ENCODE data around the gene ITGB1BP2.
"Not testable (repeated sequence)": the region's sequence is repeated elsewhere in the genome, so short reads cannot be mapped to it uniquely, and the experiment has no call there.

- TF ChIP-seq, protein P1, sequence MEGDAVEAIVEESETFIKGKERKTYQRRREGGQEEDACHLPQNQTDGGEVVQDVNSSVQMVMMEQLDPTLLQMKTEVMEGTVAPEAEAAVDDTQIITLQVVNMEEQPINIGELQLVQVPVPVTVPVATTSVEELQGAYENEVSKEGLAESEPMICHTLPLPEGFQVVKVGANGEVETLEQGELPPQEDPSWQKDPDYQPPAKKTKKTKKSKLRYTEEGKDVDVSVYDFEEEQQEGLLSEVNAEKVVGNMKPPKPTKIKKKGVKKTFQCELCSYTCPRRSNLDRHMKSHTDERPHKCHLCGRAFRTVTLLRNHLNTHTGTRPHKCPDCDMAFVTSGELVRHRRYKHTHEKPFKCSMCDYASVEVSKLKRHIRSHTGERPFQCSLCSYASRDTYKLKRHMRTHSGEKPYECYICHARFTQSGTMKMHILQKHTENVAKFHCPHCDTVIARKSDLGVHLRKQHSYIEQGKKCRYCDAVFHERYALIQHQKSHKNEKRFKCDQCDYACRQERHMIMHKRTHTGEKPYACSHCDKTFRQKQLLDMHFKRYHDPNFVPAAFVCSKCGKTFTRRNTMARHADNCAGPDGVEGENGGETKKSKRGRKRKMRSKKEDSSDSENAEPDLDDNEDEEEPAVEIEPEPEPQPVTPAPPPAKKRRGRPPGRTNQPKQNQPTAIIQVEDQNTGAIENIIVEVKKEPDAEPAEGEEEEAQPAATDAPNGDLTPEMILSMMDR (IDR thresholded peaks at IDR 0.05) = not testable (repeated sequence)
- TF ChIP-seq POLR2A (IDR thresholded peaks at IDR 0.05) = not testable (repeated sequence)
Observed at GRCh38 chrX:71352439-71352838, 50.9 kb downstream of the ITGB1BP2 start.

Data from testis (tissue), 2 donors.